Measurements from ENCODE around the gene DOCK2.
"Not testable (repeated sequence)": the region's sequence is repeated elsewhere in the genome, so short reads cannot be mapped to it uniquely, and the experiment has no call there.

DOCK2 gene

DNA sequence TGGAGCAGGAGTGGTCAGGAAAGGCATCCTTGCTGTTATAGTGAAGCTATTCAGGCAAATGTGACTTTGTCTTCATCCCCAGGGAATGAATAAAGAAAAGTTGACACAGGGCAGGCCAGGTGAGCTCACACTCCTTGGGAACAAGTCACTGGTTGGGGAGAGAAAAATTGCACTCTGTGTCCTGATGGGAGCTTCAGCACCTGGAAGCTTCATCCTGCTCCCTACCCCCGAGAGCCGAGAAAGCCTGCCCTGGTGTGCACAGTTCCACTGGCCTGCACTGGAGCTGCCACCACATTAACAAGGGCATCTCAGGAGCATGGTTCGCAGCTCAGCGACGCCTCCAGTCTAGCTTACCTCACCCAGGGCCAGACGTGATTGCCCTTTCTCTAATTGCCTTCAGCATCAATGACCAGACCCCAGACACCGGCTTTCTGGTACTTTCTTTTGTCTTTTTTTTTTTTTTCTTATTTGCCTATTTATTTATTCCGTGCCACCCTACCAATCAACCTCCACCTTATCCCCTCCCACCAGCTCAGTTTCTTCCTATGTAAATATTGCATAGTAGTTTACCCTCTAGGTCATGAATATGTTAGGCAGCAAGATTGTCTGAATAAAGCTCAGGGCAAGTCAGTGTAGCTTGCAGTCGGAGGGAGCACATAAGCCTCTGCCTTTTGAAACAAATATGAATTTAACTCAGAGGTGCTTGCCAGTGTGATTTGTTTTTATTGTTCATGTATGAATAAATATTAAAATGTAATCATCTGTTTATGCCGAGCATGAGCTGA, 87.4 kb downstream of the DOCK2 start:
- Histone ChIP-seq H3K4me3 (ENCODE audit: low read depth, low read length) (no peak overlapping the region), H3K27ac (no peak overlapping the region), H3K9me3 (ENCODE audit: severe bottlenecking) (no peaks in the 10 kb centered on the region), H3K27me3 (ENCODE audit: insufficient read depth, low read depth, severe bottlenecking) (peaks cover 60% of the 10 kb centered on the region), H3K36me3 (no peaks in the 10 kb centered on the region)
- TF ChIP-seq, protein P1, sequence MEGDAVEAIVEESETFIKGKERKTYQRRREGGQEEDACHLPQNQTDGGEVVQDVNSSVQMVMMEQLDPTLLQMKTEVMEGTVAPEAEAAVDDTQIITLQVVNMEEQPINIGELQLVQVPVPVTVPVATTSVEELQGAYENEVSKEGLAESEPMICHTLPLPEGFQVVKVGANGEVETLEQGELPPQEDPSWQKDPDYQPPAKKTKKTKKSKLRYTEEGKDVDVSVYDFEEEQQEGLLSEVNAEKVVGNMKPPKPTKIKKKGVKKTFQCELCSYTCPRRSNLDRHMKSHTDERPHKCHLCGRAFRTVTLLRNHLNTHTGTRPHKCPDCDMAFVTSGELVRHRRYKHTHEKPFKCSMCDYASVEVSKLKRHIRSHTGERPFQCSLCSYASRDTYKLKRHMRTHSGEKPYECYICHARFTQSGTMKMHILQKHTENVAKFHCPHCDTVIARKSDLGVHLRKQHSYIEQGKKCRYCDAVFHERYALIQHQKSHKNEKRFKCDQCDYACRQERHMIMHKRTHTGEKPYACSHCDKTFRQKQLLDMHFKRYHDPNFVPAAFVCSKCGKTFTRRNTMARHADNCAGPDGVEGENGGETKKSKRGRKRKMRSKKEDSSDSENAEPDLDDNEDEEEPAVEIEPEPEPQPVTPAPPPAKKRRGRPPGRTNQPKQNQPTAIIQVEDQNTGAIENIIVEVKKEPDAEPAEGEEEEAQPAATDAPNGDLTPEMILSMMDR (IDR thresholded peaks at IDR 0.05; ENCODE audit: low read depth, low read length): no peak
- DNase-seq: no peak

DNA sequence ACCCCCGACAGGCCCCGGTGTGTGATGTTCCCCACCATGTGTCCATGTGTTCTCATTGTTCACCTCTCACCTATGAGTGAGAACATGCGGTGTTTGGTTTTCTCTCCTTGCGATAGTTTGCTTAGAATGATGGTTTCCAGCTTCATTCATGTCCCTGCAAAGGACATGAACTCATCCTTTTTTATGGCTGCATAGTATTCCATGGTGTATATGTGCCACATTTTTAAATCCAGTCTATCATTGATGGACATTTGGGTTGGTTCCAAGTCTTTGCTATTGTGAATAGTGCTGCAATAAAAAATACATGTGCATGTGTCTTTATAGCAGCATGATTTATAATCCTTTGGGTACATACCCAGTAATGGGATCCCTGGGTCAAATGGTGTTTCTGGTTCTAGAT, 88.6 kb downstream of the DOCK2 start:
- not testable (repeated sequence) for H3K27ac ChIP-seq; H3K9me3 ChIP-seq (ENCODE audit: severe bottlenecking); H3K36me3 ChIP-seq; H3K4me3 ChIP-seq (ENCODE audit: low read depth, low read length); DNase-seq
- peaks cover 52% of the 10 kb centered on the region for H3K27me3 ChIP-seq (ENCODE audit: insufficient read depth, low read depth, severe bottlenecking)

DNA sequence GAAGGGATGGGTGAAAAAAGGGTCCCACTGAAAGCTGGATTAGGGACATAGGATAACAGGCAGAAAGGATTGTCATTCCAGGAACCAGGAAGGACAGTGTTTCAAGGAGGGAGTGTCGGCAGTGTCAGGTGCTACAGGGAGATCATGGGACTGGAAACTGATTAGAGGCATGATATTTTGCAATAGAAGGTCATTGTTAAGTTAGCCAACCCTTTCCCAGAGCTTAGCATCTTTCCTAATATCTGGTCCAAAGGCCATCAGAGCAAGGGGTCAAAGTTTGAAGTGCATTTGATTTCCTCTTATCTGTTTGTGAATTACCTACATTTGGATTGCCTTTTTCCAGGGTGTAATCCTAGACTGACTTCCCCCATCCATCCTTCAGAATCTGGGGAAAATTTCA, 91.3 kb downstream of the DOCK2 start:
- DNase-seq: no peak

DNA sequence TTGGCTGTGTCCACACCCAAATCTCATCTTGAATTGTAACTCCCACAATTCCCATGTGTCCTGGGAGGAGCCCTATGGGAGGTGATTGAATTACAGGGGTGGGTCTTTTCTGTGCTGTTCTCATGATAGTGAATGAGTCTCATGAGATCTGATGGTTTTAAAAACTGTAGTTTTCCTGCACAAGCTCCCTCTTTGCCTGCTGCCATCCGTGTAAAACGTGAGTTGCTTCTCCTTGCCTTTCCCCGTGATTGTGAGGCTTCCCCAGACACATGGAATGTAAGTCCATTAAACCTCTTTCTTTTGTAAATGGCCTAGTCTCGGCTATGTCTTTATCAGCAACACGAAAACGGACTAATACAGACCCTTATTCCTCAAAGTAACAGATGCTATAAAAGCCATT, 94.1 kb downstream of the DOCK2 start:
- H3K9me3 ChIP-seq (ENCODE audit: severe bottlenecking): no peaks in the 10 kb centered on the region
- H3K4me3 ChIP-seq (ENCODE audit: low read depth, low read length): no peak overlapping the region
- no peaks in the 10 kb centered on the region for H3K36me3 ChIP-seq
- TF ChIP-seq, protein P1 (IDR thresholded peaks at IDR 0.05; ENCODE audit: low read depth, low read length): no peak
- H3K27me3 ChIP-seq (ENCODE audit: insufficient read depth, low read depth, severe bottlenecking): peaks cover 57% of the 10 kb centered on the region
- no peak overlapping the region for H3K27ac ChIP-seq
- no peak for DNase-seq

More for the DNA sequence above, 91.3 kb downstream of the DOCK2 start:
- Histone ChIP-seq H3K4me3 (ENCODE audit: low read depth, low read length) (no peak overlapping the region), H3K36me3 (no peaks in the 10 kb centered on the region), H3K9me3 (ENCODE audit: severe bottlenecking) (no peaks in the 10 kb centered on the region), H3K27ac (no peak overlapping the region), H3K27me3 (ENCODE audit: insufficient read depth, low read depth, severe bottlenecking) (peaks cover 54% of the 10 kb centered on the region)
- TF ChIP-seq, protein P1 (IDR thresholded peaks at IDR 0.05; ENCODE audit: low read depth, low read length): no peak

DNA sequence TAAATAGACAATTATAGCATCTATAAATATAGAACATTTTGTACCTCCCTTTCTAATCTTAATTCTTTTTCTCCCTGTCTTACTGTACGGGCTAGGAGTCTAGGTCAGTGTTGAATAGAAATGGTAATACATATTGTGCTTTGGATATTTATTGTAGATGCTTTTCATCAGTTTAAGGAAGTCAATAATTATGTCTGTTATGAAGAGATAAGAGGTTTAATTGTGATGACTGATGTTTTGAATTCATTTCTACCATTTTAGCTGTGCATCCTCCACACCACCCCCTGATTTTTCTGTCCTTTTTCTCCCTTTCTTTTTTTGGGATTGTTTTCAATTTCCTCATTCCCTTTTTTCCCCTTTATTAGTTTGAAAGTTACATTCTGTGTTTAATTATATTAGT, 95.8 kb downstream of the DOCK2 start:
- Histone ChIP-seq H3K9me3 (ENCODE audit: severe bottlenecking) (no peaks in the 10 kb centered on the region), H3K27ac (no peak overlapping the region), H3K36me3 (no peaks in the 10 kb centered on the region), H3K27me3 (ENCODE audit: insufficient read depth, low read depth, severe bottlenecking) (peaks cover 51% of the 10 kb centered on the region), H3K4me3 (ENCODE audit: low read depth, low read length) (no peak overlapping the region)
- no peak for DNase-seq
- TF ChIP-seq, protein P1 (IDR thresholded peaks at IDR 0.05; ENCODE audit: low read depth, low read length): no peak

DNA sequence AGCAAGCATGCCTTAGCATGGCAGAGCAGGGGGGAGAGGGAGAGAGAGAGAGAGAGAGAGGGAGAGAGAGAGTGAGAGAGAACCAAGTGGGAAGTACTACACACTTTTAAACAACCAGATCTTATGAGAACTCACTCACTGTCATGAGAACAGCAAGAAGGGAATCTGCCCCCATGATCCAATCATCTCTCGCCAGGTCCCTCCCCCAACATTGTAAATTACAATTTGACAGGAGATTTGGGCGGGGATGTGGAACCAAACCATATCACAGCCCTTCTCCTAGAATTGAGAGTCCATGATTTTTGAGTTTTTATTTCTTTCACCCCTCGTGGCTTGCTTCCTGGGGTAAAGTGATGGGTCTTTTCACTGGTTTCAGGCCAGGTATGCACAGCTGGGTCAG, 98.8 kb downstream of the DOCK2 start:
- no peaks in the 10 kb centered on the region for H3K9me3 ChIP-seq (ENCODE audit: severe bottlenecking)
- H3K4me3 ChIP-seq (ENCODE audit: low read depth, low read length): no peak overlapping the region
- TF ChIP-seq, protein P1 (IDR thresholded peaks at IDR 0.05; ENCODE audit: low read depth, low read length): no peak
- no peak for DNase-seq
- H3K36me3 ChIP-seq: no peaks in the 10 kb centered on the region
- H3K27me3 ChIP-seq (ENCODE audit: insufficient read depth, low read depth, severe bottlenecking): peaks cover 46% of the 10 kb centered on the region
- H3K27ac ChIP-seq: no peak overlapping the region
